GM12878 (cell line): ENCODE data around the gene MACROD2.

Experiments used
- ATF3 ChIP-seq: IDR thresholded peaks from 2 replicates; pipeline ENCODE4 v1.6.1; 2011; ENCODE audit warnings: low read depth, mild to moderate bottlenecking, low read length, moderate library complexity, borderline replicate concordance; ENCODE audit errors: extremely low read depth
- JUND ChIP-seq: IDR thresholded peaks from 2 replicates; pipeline ENCODE4 v1.6.1; 2012; ENCODE audit warnings: low read depth, mild to moderate bottlenecking, low read length, improper control_type of control experiment, moderate library complexity
- POLR2A ChIP-seq: IDR thresholded peaks from 2 replicates; pipeline ENCODE4 v1.6.1; 2011; ENCODE audit warnings: low read depth, mild to moderate bottlenecking, low read length
- YY1 ChIP-seq: IDR thresholded peaks from 2 replicates; pipeline ENCODE4 v1.6.1; 2011; ENCODE audit warnings: low read depth, mild to moderate bottlenecking, low read length

GRCh38 chr20:14672066-14672465, 676.8 kb downstream of the MACROD2 start:
- TF ChIP-seq JUND (no peak), POLR2A (no peak), YY1 (no peak), ATF3 (no peak)
